HG02852 (cell line): ENCODE results near the gene AASS.

ENCODE experiments used
- ATAC-seq: cut with Tn5 transposase; IDR thresholded peaks from one replicate; pipeline ENCODE4 v1.9.1; 2021; ENCODE audit warnings: mild to moderate bottlenecking, moderate library complexity; ENCODE audit not compliant: unreplicated experiment

Gene AASS

GRCh38 chr7:122123746-122124145 lies 20.3 kb downstream of the AASS start:
- no peak for ATAC-seq

- ATAC-seq: no peak
These were observed 25.3 kb downstream of the AASS start for GRCh38 chr7:122118757-122119156.

- no peak for ATAC-seq
These were observed 41.0 kb downstream of the AASS start for GRCh38 chr7:122103064-122103463.

- no peak for ATAC-seq
These were observed 44.0 kb downstream of the AASS start for GRCh38 chr7:122100021-122100420.

GRCh38 chr7:122095642-122096041 lies 48.4 kb downstream of the AASS start:
- ATAC-seq: no peak

GRCh38 chr7:122094549-122094948 lies 49.5 kb downstream of the AASS start:
- ATAC-seq: no peak

- ATAC-seq: peak; percentile 97
These were observed 50.9 kb downstream of the AASS start for GRCh38 chr7:122092964-122093797.

- ATAC-seq: no peak
These were observed 61.4 kb downstream of the AASS start for GRCh38 chr7:122082670-122083069.

- ATAC-seq: no peak
These were observed 61.9 kb downstream of the AASS start for GRCh38 chr7:122082160-122082559.

GRCh38 chr7:122073635-122074034 lies 70.4 kb downstream of the AASS start:
- ATAC-seq: no peak

GRCh38 chr7:122072924-122073599 lies 71.0 kb downstream of the AASS start:
- ATAC-seq: no peak

GRCh38 chr7:122072272-122072671 lies 71.8 kb downstream of the AASS start:
- no peak for ATAC-seq

- ATAC-seq: no peak
These were observed 73.2 kb downstream of the AASS start for GRCh38 chr7:122070834-122071233.

GRCh38 chr7:122070062-122070461 lies 74.0 kb downstream of the AASS start:
- ATAC-seq: no peak

GRCh38 chr7:122068999-122069398 lies 75.0 kb downstream of the AASS start:
- no peak for ATAC-seq

GRCh38 chr7:122068046-122068445 lies 76.0 kb downstream of the AASS start:
- no peak for ATAC-seq

GRCh38 chr7:122067077-122067476 lies 77.0 kb downstream of the AASS start:
- ATAC-seq: no peak

- no peak for ATAC-seq
These were observed 79.1 kb downstream of the AASS start for GRCh38 chr7:122064971-122065370.

- ATAC-seq: no peak
These were observed 80.9 kb downstream of the AASS start for GRCh38 chr7:122063146-122063545.

- no peak for ATAC-seq
These were observed 84.5 kb downstream of the AASS start for GRCh38 chr7:122059542-122059941.

- ATAC-seq: no peak
These were observed 87.1 kb downstream of the AASS start for GRCh38 chr7:122056977-122057376.

GRCh38 chr7:122055073-122055472 lies 89.0 kb downstream of the AASS start:
- no peak for ATAC-seq
